Inflammatory macrophage treated with lipopolysaccharide for 4 hours (primary cell): ENCODE measurements around the gene BAIAP2.
"Not testable (repeated sequence)": the region's sequence is repeated elsewhere in the genome, so short reads cannot be mapped to it uniquely, and the experiment has no call there.

Experiments
- DNase-seq: peaks from one replicate; pipeline ENCODE4 v3.0.0-alpha.2; 2020

Gene BAIAP2

GRCh38 chr17:81129711-81130367 lies 94.9 kb downstream of the BAIAP2 start:
- no peak for DNase-seq

GRCh38 chr17:81130385-81131361 lies 95.7 kb downstream of the BAIAP2 start:
- DNase-seq, result no peak

DNA sequence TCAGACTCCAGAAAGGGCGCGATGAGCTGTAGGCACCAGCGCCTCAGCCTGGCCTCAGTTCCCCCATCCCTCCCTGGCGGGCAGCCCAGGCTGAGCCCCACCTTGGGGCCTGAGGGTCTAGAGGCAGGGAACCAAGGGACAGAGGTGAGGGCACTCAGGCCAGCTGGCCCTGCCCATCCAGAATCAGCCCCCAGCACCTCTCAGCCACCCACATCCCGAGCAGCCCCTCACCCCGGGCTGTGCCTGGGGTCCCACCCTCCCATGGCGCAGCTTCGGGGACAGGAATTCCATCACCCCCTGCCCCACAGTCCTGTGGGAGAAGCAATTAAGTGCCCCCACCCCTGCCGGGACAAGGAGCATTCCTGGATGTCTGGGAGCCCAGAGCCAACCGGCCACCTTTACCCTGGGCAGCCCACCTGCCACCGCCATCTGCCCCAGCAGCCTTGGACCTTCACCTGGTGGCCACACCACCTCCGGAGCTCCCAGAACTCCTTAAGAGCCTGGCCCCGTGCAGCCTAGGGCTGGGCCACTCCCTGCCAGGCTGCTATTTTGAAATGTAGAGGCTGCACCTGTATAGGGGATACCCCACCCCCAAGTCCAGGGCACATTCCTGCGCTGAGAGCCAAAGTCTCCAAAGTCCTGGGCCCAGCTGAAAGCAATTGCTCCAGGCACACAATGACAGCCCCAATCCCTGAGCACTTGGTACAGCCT lies 96.7 kb downstream of the BAIAP2 start:
- no peak for DNase-seq

DNA sequence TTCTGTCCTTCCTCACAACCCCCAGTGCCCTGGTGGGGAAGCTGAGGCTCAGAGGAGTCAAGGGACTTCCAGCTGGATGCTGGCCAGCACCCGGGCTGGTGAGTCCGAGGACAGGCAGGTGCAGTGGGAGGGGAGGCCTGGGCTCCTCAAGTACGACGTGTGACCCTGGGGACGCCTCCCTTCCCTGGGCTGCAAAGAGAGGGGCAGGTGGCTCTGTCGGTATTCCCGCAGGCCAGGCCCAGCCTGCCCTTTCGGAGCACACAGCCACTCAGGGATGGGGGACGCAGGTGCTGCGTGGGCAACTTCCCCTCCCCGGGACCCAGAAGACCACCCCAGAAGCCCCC lies 97.2 kb downstream of the BAIAP2 start:
- DNase-seq, result no peak

DNA sequence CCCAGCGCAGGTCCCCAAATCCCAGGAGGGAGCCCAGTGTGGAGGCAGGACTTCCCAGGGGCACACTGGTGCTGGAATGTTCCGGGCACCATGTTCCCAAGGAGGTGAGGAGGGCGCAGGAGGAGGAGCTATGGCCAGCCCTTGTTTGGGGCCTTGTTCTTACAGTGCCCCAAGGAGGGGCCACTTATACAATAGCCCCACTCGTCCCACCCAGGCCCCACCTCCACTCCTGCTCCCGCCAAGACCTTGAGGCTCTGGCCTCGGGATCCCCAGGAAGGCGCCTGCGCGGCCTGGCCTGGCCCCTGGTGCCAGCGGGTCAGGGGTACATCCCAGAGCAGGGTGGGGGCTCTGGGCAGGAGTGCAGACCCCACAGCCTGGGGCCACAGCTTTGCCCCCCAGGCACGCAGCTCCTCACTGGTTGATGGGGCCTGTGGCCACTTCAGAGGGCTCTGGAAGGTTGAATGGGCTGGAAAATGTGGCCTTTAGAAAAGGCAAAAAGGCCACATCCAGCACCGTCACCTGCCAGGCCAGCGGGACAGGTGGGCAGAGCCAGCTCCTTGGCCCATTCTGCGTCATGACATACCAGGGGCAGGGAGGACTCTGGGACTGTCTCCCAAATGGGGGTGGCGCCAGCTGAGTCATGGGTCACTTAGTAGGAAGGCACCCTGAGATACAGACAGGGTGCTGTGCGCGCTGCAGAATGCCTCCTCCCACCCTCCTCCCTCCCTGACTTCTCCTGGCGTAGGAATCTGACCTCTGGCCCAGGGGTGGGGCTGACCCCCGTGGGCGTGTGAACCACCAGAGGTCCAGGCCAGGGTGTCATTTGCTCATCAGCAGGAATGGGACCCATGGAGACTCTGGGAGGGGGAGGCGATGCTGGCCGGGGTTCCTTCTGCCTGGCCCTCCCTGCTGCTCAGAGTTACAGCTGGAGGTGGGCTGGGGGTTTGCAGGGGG lies 98.1 kb downstream of the BAIAP2 start:
- DNase-seq, result peak; percentile 16

DNA sequence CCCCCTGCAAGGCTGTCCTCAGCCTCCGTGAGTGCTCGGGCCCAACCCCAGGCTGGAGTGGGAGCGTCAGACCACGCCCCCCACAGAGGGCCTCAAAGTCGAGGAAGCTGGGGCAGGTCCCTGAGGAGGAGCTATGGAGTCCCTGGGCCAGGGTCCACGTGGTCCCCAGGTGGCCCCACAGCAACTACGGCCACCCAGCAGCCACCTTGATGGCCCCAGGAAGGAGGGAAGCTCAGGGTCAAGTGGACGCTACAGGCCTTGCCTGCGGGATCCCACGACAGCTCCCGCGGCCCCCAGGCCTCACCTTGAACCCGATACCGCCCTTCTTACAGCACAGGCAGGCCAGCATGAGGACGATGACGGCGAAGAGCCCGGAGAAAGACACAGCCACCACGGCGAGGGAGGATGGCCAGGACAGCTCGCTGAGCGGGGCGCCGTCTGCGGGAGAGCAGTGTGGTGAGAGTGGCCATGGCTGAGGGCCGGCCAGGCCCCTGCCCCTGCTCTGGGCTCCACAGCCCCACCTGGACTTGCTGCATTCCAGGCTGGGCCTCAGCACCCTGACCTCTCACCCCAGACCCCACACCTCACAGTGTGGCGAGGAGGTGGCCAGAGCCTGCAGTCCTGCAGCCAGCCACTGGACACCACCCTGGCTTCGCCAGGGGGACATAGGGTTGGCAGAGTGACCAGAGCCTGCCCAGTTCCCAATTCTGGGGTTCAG lies 99.3 kb downstream of the BAIAP2 start:
- no peak for DNase-seq

GRCh38 chr17:81135505-81136278 lies 100.7 kb downstream of the BAIAP2 start:
- DNase-seq, result no peak

GRCh38 chr17:81136366-81136765 lies 101.4 kb downstream of the BAIAP2 start:
- no peak for DNase-seq

GRCh38 chr17:81137248-81137647 lies 102.3 kb downstream of the BAIAP2 start:
- peak; percentile 20 for DNase-seq

GRCh38 chr17:81138083-81138482 lies 103.1 kb downstream of the BAIAP2 start:
- DNase-seq, result no peak

DNA sequence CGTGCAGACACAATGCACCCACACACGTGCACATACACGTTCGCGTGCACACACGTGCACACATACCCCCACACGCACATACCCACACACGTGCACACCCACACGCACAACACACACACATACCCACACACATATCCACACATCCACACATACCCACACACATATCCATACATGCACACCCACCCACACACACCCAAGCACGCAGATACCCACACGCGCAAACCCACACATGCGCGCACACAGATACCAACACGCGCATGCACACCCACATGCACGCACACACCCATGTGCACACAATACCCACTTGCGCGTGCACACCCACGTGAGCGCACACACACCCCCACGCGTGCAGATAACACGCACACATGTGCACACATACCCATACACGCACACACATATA lies 103.5 kb downstream of the BAIAP2 start:
- DNase-seq, result no peak

DNA sequence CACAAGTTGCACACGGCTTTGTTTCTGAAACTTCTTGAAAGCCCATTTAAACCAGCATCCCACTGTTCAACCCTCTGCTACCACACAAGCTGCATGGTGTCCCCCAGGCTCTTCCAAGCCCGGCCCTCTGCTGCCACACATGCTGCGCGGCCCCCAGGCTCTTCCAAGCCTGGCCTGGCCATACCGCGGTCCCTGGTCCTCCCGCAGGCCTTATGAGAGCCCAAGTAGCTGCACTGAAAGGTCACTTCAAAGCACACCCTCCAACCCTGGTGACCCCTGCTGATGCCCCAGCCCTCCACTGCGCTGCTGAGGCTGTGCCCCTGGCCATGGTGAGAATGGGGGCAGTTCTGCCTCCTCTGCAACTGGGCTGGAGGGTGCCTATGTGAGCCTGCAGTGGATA lies 104.5 kb downstream of the BAIAP2 start:
- DNase-seq, result no peak

GRCh38 chr17:81140018-81140417 lies 105.1 kb downstream of the BAIAP2 start:
- no peak for DNase-seq

- no peak for DNase-seq
Measured at GRCh38 chr17:81140695-81141094, 105.7 kb downstream of the BAIAP2 start.

- DNase-seq, result peak; percentile 83
Measured at GRCh38 chr17:81142301-81143199, 107.6 kb downstream of the BAIAP2 start.

DNA sequence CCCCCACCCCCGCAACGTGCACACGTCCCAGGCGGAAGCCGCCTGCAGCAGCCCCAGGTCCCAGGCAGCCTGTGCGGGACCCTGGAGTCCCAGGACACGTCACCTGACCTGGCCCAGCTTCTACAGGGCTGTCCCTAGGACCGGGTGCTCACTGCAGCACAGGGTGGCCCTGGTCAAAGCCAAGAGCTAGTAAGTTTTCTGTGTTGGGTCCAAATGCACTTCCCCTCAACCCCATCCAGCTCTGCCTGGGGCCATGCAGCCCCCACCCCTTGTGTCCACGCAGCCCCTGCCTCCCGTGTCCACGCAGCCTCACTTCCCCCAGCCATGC lies 108.2 kb downstream of the BAIAP2 start:
- DNase-seq, result no peak

- no peak for DNase-seq
Measured at GRCh38 chr17:81143717-81144422, 108.9 kb downstream of the BAIAP2 start.

GRCh38 chr17:81144423-81144781 lies 109.5 kb downstream of the BAIAP2 start:
- no peak for DNase-seq

DNA sequence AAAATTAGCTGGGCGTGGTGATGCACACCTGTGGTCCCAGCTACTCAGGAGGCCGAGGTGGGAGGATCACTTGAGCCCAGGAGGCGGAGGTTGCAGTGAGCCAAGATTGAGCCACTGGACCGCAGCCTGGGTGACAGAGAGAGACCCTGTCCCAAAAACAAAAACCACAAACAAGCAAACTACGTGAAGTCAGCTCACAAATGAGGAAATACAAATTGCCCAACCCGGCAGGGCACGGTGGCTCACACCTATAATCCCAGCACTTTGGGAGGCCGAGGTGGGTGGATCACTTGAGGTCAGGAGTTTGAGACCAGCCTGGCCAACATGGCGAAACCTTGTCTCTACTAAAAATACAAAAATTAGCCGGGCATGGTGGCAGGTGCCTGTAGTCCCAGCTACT lies 111.3 kb downstream of the BAIAP2 start:
- not testable (repeated sequence) for DNase-seq
